Caco-2 (cell line): ENCODE measurements around the gene ARL10. TPM values are rescaled to one million over a fixed set of nuclear protein-coding genes. Genes with fewer than 3 reads are reported as not detected.

Experiments used
- BruUV-seq: library from RNA; stranded (reverse); fragments of 400-500 nt; replicated peaks from 2 replicates; lab custom pipeline; 2021; lab: Mats Ljungman, UMichigan
- CTCF ChIA-PET: fragments of 300-600 bp; sonication (Branson Sonifier 250); formaldehyde crosslinking; loops from one replicate; lab custom pipeline; 2022; ENCODE audit warnings: antibody characterized with exemption; lab: Charles Lee
- POLR2A ChIA-PET: fragments of 300-600 bp; sonication (Branson Sonifier 250); formaldehyde crosslinking; loops from one replicate; lab custom pipeline; 2022; ENCODE audit warnings: antibody characterized with exemption; lab: Charles Lee
- DNase-seq, 2 experiments: peaks; one replicate each; pipeline versions ENCODE4 v3.0.0 to v3.0.0-alpha.2; 2020 to 2022
- H3K27me3 ChIP-seq: replicated peaks from 2 replicates; pipeline ENCODE4 v1.6.0; 2011; ENCODE audit warnings: low read length; ENCODE audit not compliant: control insufficient read depth, insufficient read depth
- H3K36me3 ChIP-seq: 2 replicates; pipeline ENCODE4 v1.5.1; 2011; ENCODE audit warnings: low read length; ENCODE audit not compliant: control insufficient read depth, insufficient read depth
- H3K4me1 ChIP-seq: fragments of 250-450 bp; sonication (Bioruptor Pico); 2 replicates; pipeline ENCODE4 v1.5.1; 2020; ENCODE audit warnings: mild to moderate bottlenecking
- H3K4me3 ChIP-seq: 2 replicates; pipeline ENCODE4 v1.5.1; 2011; ENCODE audit warnings: low read depth, mild to moderate bottlenecking, control low read depth, low read length
- H3K9me3 ChIP-seq: fragments of 250-450 bp; sonication (Bioruptor Pico); 2 replicates; pipeline ENCODE4 v1.5.1; 2020; ENCODE audit warnings: mild to moderate bottlenecking, moderate library complexity
- H3K27ac Mint-ChIP-seq: one replicate; pipeline ENCODE4 v1.8.0; 2022; ENCODE audit warnings: mixed read lengths; ENCODE audit not compliant: unreplicated experiment
- H3K27me3 Mint-ChIP-seq: one replicate; pipeline ENCODE4 v1.8.0; 2022; ENCODE audit warnings: mixed read lengths; ENCODE audit not compliant: insufficient read depth, unreplicated experiment
- H3K36me3 Mint-ChIP-seq: one replicate; pipeline ENCODE4 v1.8.0; 2022; ENCODE audit warnings: mild to moderate bottlenecking, mixed read lengths; ENCODE audit not compliant: insufficient read depth, unreplicated experiment
- H3K4me1 Mint-ChIP-seq: one replicate; pipeline ENCODE4 v1.8.0; 2022; ENCODE audit warnings: low read depth, mixed read lengths; ENCODE audit not compliant: unreplicated experiment
- H3K4me3 Mint-ChIP-seq: one replicate; pipeline ENCODE4 v1.8.0; 2022; ENCODE audit warnings: mild to moderate bottlenecking, moderate library complexity, mixed read lengths; ENCODE audit not compliant: unreplicated experiment
- H3K9me3 Mint-ChIP-seq: one replicate; pipeline ENCODE4 v1.8.0; 2022; ENCODE audit warnings: mixed read lengths; ENCODE audit not compliant: unreplicated experiment
- CTCF ChIP-seq, 2 experiments: fragments of 200-600 bp in 1 of 2; IDR thresholded peaks; 1 replicate in 1 of 2; 2 replicates in 1 of 2; pipeline versions ENCODE4 v1.5.1 to v1.8.0; 2011 to 2022; ENCODE audit warnings: antibody characterized with exemption in 1 of 2, control low read depth in 1 of 2, inconsistent platforms in 1 of 2, low read depth in 1 of 2, low read length in 1 of 2, mild to moderate bottlenecking in 1 of 2, moderate library complexity in 1 of 2; ENCODE audit not compliant: insufficient read depth in 1 of 2, severe bottlenecking in 1 of 2, unreplicated experiment in 1 of 2
- intact Hi-C: fragments of 100-400 bp; cut with micrococcal nuclease; formaldehyde crosslinking; loops from one replicate; pipeline ENCODE4 v1.10.0; 2022; ENCODE audit not compliant: unreplicated experiment
- total RNA-seq: library from RNA; stranded (reverse); gene quantifications from 2 replicates; pipeline ENCODE4 v1.2.3, GENCODE V29; 2022

The ARL10 gene
- total RNA-seq, 1 experiment from 2014 or later, result 2.3 TPM

GRCh38 chr5:176361437-176362232 is 3.7 kb upstream of the ARL10 start, which contains the start of gene KIAA1191:
TSS of gene KIAA1191 (minus strand) at chr5:176361764. CDS start at chr5:176359508, 2,256 bp downstream.
- H3K27me3 Mint-ChIP-seq, result peaks cover 2% of the 10 kb centered on the region

DNA sequence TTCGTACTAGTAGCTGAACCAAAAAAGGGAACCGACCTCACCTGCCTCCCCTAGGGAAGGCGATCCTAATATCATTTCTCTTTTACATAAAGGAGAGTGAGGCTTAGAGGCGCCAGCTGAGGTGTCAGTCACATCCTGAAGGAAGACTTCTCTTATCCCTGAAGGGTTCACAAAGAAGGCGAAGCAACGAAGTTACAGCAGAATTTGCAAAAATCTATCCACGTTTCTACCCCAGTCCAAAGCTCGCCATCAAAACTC is 3.1 kb upstream of the ARL10 start:
- H3K36me3 Mint-ChIP-seq, result peaks cover 28% of the 10 kb centered on the region
- H3K4me3 ChIP-seq, result peak overlapping the region; percentile 82
- H3K9me3 Mint-ChIP-seq, result no peaks in the 10 kb centered on the region
- peak overlapping the region; percentile 95 for H3K4me3 Mint-ChIP-seq
- TF ChIP-seq CTCF (IDR thresholded peaks at IDR 0.05; ENCODE audit: insufficient read depth in 1 of 2, low read depth in 1 of 2, low read length in 1 of 2, severe bottlenecking in 1 of 2, unreplicated experiment in 1 of 2), result no peak
- ChIA-PET CTCF (interaction anchor here (0.6 to 1.8 kb wide), 2 partner anchors 210 to 632 kb away, joined by 3 to 16 read pairs; no protein-coding TSS in a partner anchor), POLR2A (interaction anchor here (0.8 to 1.4 kb wide), 2 partner anchors 54 to 86 kb away, joined by 3 to 6 read pairs; partner anchors contain the start of gene FAF2)
- H3K27ac Mint-ChIP-seq, result no peak overlapping the region
- no peak for DNase-seq
- H3K27me3 ChIP-seq, result no peaks in the 10 kb centered on the region
- no peaks in the 10 kb centered on the region; the same call in 1 of the 2 replicates for H3K36me3 ChIP-seq
- H3K4me1 ChIP-seq, result no peaks in the 10 kb centered on the region; the same call in 1 of the 2 replicates
- H3K27me3 Mint-ChIP-seq, result peaks cover 2% of the 10 kb centered on the region
- no peaks in the 10 kb centered on the region for H3K9me3 ChIP-seq
- BruUV-seq, result no TSS peak
- intact Hi-C loops, result no loop called here
- H3K4me1 Mint-ChIP-seq, result no peaks in the 10 kb centered on the region

More at GRCh38 chr5:176361437-176362232, 3.7 kb upstream of the ARL10 start, which contains the start of gene KIAA1191:
- intact Hi-C loops, result loop anchor here (1.0 kb wide), 1 partner anchor 28 kb away; no protein-coding TSS in a partner anchor
- no peaks in the 10 kb centered on the region; the same call in 1 of the 2 replicates for H3K4me1 ChIP-seq
- no peaks in the 10 kb centered on the region for H3K9me3 Mint-ChIP-seq
- H3K27ac Mint-ChIP-seq, result peak within 1 kb of the TSS; percentile 93
- no peaks in the 10 kb centered on the region for H3K4me1 Mint-ChIP-seq
- TF ChIP-seq CTCF (IDR thresholded peaks at IDR 0.05; ENCODE audit: insufficient read depth in 1 of 2, low read depth in 1 of 2, low read length in 1 of 2, severe bottlenecking in 1 of 2, unreplicated experiment in 1 of 2), result peak in 1 of 2 experiments; percentile 46
- H3K4me3 ChIP-seq, result peak within 1 kb of the TSS; percentile 82
- peak within 1 kb of the TSS; percentile 95 for H3K4me3 Mint-ChIP-seq
- no peaks in the 10 kb centered on the region for H3K9me3 ChIP-seq
- H3K36me3 ChIP-seq, result no peaks in the 10 kb centered on the region; the same call in 1 of the 2 replicates
- peak; percentile 94 to 96 for DNase-seq
- CTCF ChIA-PET, result interaction anchor here (0.6 to 1.8 kb wide), 2 partner anchors 211 to 632 kb away, joined by 3 to 16 read pairs; no protein-coding TSS in a partner anchor
- no peaks in the 10 kb centered on the region for H3K27me3 ChIP-seq
- H3K36me3 Mint-ChIP-seq, result peaks cover 32% of the 10 kb centered on the region
- POLR2A ChIA-PET, result interaction anchor here (0.8 to 1.4 kb wide), 4 partner anchors 9 to 86 kb away, joined by 3 to 6 read pairs (median 5); partner anchors contain the start of genes FAF2, HIGD2A and NOP16
- no TSS peak for BruUV-seq

GRCh38 chr5:176364765-176365350 is 429 bp upstream of the ARL10 start:
- peaks cover 16% of the 10 kb centered on the region for H3K36me3 Mint-ChIP-seq
- H3K4me1 ChIP-seq, result no peaks in the 10 kb centered on the region; the same call in 1 of the 2 replicates
- no peaks in the 10 kb centered on the region for H3K4me1 Mint-ChIP-seq
- peak overlapping the region; percentile 67 for H3K4me3 Mint-ChIP-seq
- no peak for DNase-seq
- ChIA-PET POLR2A (no interaction called here), CTCF (no interaction called here)
- intact Hi-C loops, result no loop called here
- TF ChIP-seq CTCF (IDR thresholded peaks at IDR 0.05; ENCODE audit: insufficient read depth in 1 of 2, low read depth in 1 of 2, low read length in 1 of 2, severe bottlenecking in 1 of 2, unreplicated experiment in 1 of 2), result no peak
- no peak overlapping the region for H3K27ac Mint-ChIP-seq
- no TSS peak for BruUV-seq
- H3K4me3 ChIP-seq, result peak overlapping the region; percentile 62
- no peaks in the 10 kb centered on the region for H3K36me3 ChIP-seq
- H3K27me3 Mint-ChIP-seq, result peaks cover 2% of the 10 kb centered on the region
- H3K27me3 ChIP-seq, result no peaks in the 10 kb centered on the region
- no peaks in the 10 kb centered on the region for H3K9me3 ChIP-seq
- no peaks in the 10 kb centered on the region for H3K9me3 Mint-ChIP-seq
